ENCODE results near the gene SMARCA2.

SMARCA2 gene

GRCh38 chr9:1980387-1980786 is 34.8 kb upstream of the SMARCA2 start:
- TF ChIP-seq ZBTB7A (IDR thresholded peaks at IDR 0.05; ENCODE audit: low read depth) (no peak), NFIC (IDR thresholded peaks at IDR 0.05) (no peak), EGR1 (IDR thresholded peaks at IDR 0.05) (no peak), CEBPB (IDR thresholded peaks at IDR 0.05) (no peak), CREB1 (IDR thresholded peaks at IDR 0.05; ENCODE audit: low read depth) (no peak), RAD21 (IDR thresholded peaks at IDR 0.05; ENCODE audit: low read depth) (no peak), EP300 (IDR thresholded peaks at IDR 0.05; ENCODE audit: borderline replicate concordance) (no peak), TEAD4 (IDR thresholded peaks at IDR 0.05) (no peak), FOXM1 (IDR thresholded peaks at IDR 0.05; ENCODE audit: borderline replicate concordance, low read depth) (no peak), YY1 (IDR thresholded peaks at IDR 0.05; ENCODE audit: low read depth) (no peak), MAX (IDR thresholded peaks at IDR 0.05) (no peak), TAF1 (IDR thresholded peaks at IDR 0.05; ENCODE audit: low read depth) (no peak), TCF12 (IDR thresholded peaks at IDR 0.05; ENCODE audit: low read depth) (no peak)
- TF ChIP-seq, protein P1, sequence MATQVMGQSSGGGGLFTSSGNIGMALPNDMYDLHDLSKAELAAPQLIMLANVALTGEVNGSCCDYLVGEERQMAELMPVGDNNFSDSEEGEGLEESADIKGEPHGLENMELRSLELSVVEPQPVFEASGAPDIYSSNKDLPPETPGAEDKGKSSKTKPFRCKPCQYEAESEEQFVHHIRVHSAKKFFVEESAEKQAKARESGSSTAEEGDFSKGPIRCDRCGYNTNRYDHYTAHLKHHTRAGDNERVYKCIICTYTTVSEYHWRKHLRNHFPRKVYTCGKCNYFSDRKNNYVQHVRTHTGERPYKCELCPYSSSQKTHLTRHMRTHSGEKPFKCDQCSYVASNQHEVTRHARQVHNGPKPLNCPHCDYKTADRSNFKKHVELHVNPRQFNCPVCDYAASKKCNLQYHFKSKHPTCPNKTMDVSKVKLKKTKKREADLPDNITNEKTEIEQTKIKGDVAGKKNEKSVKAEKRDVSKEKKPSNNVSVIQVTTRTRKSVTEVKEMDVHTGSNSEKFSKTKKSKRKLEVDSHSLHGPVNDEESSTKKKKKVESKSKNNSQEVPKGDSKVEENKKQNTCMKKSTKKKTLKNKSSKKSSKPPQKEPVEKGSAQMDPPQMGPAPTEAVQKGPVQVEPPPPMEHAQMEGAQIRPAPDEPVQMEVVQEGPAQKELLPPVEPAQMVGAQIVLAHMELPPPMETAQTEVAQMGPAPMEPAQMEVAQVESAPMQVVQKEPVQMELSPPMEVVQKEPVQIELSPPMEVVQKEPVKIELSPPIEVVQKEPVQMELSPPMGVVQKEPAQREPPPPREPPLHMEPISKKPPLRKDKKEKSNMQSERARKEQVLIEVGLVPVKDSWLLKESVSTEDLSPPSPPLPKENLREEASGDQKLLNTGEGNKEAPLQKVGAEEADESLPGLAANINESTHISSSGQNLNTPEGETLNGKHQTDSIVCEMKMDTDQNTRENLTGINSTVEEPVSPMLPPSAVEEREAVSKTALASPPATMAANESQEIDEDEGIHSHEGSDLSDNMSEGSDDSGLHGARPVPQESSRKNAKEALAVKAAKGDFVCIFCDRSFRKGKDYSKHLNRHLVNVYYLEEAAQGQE (IDR thresholded peaks at IDR 0.05; ENCODE audit: low read depth) = no peak
- TF ChIP-seq, protein P2, sequence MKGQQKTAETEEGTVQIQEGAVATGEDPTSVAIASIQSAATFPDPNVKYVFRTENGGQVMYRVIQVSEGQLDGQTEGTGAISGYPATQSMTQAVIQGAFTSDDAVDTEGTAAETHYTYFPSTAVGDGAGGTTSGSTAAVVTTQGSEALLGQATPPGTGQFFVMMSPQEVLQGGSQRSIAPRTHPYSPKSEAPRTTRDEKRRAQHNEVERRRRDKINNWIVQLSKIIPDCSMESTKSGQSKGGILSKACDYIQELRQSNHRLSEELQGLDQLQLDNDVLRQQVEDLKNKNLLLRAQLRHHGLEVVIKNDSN (IDR thresholded peaks at IDR 0.05) = no peak

DNA sequence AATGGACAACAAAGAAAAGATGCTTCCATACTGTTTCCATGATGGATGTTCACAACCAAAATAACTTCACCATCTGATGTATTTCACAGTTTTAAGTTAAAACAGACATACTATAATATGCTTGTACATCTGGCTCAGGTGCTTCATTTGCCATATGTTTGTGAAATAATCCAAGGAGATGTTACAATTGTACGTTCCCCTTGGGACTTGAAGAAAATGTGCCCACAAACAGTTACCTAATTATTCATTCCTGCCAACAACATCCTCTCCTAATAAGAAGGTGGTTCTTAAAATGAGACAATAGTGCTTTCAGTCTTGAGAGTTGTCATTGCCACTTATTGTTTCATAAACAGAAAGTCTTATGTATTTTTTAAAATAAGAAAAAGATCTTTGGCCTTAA is 33.1 kb upstream of the SMARCA2 start:
- no peak for TF ChIP-seq TCF12 (IDR thresholded peaks at IDR 0.05; ENCODE audit: low read depth)
- TF ChIP-seq NFIC (IDR thresholded peaks at IDR 0.05) = no peak
- TF ChIP-seq, protein P2 (IDR thresholded peaks at IDR 0.05) = no peak
- no peak for TF ChIP-seq YY1 (IDR thresholded peaks at IDR 0.05; ENCODE audit: low read depth)
- TF ChIP-seq FOXM1 (IDR thresholded peaks at IDR 0.05; ENCODE audit: borderline replicate concordance, low read depth) = no peak

- TF ChIP-seq EGR1 (IDR thresholded peaks at IDR 0.05) (no peak), YY1 (IDR thresholded peaks at IDR 0.05; ENCODE audit: low read depth) (no peak)
Measured at GRCh38 chr9:1986341-1986740, 28.8 kb upstream of the SMARCA2 start.

- TF ChIP-seq, protein P2 (IDR thresholded peaks at IDR 0.05) = no peak
- no peak for TF ChIP-seq CEBPB (IDR thresholded peaks at IDR 0.05)
Measured at GRCh38 chr9:1989500-1989899, 25.6 kb upstream of the SMARCA2 start.

DNA sequence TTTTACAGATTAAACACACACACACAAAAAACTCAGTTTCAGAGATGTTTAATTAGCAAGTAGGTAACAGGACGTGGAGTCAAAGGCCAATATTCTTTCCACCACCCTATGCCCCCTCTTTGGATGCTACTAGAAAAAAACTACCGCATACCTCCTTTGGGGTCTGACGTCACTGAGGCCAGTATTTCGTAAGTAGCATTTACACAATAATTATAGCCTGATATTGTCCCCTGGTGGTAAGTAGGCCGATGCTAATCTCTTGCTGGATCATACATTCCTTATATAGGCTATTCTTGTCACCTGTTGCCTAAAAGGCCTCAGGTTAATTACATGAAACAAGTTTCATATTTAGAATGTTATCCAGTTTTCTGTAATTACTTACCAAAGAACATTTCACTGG is 21.0 kb upstream of the SMARCA2 start:
- no peak for TF ChIP-seq CEBPB (IDR thresholded peaks at IDR 0.05)
- no peak for TF ChIP-seq NFIC (IDR thresholded peaks at IDR 0.05)
- no peak for TF ChIP-seq MAX (IDR thresholded peaks at IDR 0.05)
- TF ChIP-seq, protein P1 (IDR thresholded peaks at IDR 0.05; ENCODE audit: low read depth) = no peak
- TF ChIP-seq, protein P2 (IDR thresholded peaks at IDR 0.05) = no peak
- no peak for TF ChIP-seq FOXM1 (IDR thresholded peaks at IDR 0.05; ENCODE audit: borderline replicate concordance, low read depth)
- TF ChIP-seq TAF1 (IDR thresholded peaks at IDR 0.05; ENCODE audit: low read depth) = no peak
- no peak for TF ChIP-seq EP300 (IDR thresholded peaks at IDR 0.05; ENCODE audit: borderline replicate concordance)
- TF ChIP-seq ZBTB7A (IDR thresholded peaks at IDR 0.05; ENCODE audit: low read depth) = no peak
- TF ChIP-seq TEAD4 (IDR thresholded peaks at IDR 0.05) = no peak
- no peak for TF ChIP-seq RAD21 (IDR thresholded peaks at IDR 0.05; ENCODE audit: low read depth)
- no peak for TF ChIP-seq YY1 (IDR thresholded peaks at IDR 0.05; ENCODE audit: low read depth)
- TF ChIP-seq TCF12 (IDR thresholded peaks at IDR 0.05; ENCODE audit: low read depth) = no peak
- TF ChIP-seq EGR1 (IDR thresholded peaks at IDR 0.05) = no peak
- no peak for TF ChIP-seq CREB1 (IDR thresholded peaks at IDR 0.05; ENCODE audit: low read depth)

- TF ChIP-seq TCF12 (IDR thresholded peaks at IDR 0.05; ENCODE audit: low read depth) (no peak), MAX (IDR thresholded peaks at IDR 0.05) (no peak), CREB1 (IDR thresholded peaks at IDR 0.05; ENCODE audit: low read depth) (no peak), EGR1 (IDR thresholded peaks at IDR 0.05) (no peak), TEAD4 (IDR thresholded peaks at IDR 0.05) (no peak), RAD21 (IDR thresholded peaks at IDR 0.05; ENCODE audit: low read depth) (no peak)
Measured at GRCh38 chr9:1995084-1995483, 20.1 kb upstream of the SMARCA2 start.

Measured in Ishikawa (cell line).